Endothelial cell of umbilical vein (primary cell): ENCODE results near the gene ZNF74. TPM values are rescaled to one million over a fixed set of nuclear protein-coding genes. Genes with fewer than 3 reads are reported as not detected.

Experiments
- BruUV-seq: library from RNA; stranded (reverse); fragments of 400-500 nt; replicated peaks from 2 replicates; lab custom pipeline; 2021; lab: Mats Ljungman, UMichigan
- CTCF ChIA-PET: fragments of 300-600, 350-600 bp; sonication (Branson Sonifier 250); formaldehyde crosslinking; loops from one replicate; lab custom pipeline; 2021; ENCODE audit warnings: antibody characterized with exemption, inconsistent platforms; lab: Charles Lee
- POLR2A ChIA-PET: fragments of 300-600, 350-600 bp; sonication (Branson Sonifier 250); formaldehyde crosslinking; loops from one replicate; lab custom pipeline; 2021; ENCODE audit warnings: antibody characterized with exemption, inconsistent platforms; lab: Charles Lee
- DNase-seq: peaks from one replicate; pipeline ENCODE4 v3.0.0-alpha.2; 2011; ENCODE audit warnings: low read depth, low spot score
- FAIRE-seq: peaks from 2 replicates; lab custom pipeline; 2011; peaks lifted over from hg19 to GRCh38; lab: Jason Lieb, UNC
- H2AFZ ChIP-seq: 2 replicates; pipeline ENCODE4 v1.6.0; 2012; ENCODE audit warnings: low read depth, low read length, control low read depth, inconsistent platforms
- H3K27ac ChIP-seq: 2 replicates; pipeline ENCODE4 v1.5.1; 2011; ENCODE audit warnings: low read depth, mild to moderate bottlenecking, control low read depth, low read length, moderate library complexity; ENCODE audit not compliant: insufficient read depth
- H3K27me3 ChIP-seq, 2 experiments: 2 replicates each; pipeline versions ENCODE4 v1.6.0 to v1.6.1; 2011; ENCODE audit warnings: low read length in 2 of 2, mixed read lengths in 1 of 2; ENCODE audit not compliant: control insufficient read depth in 2 of 2, insufficient read depth in 2 of 2
- H3K36me3 ChIP-seq, 2 experiments: 2 replicates in 1 of 2; 3 replicates in 1 of 2; pipeline ENCODE4 v1.5.1; 2011; ENCODE audit warnings: low read length in 2 of 2, mild to moderate bottlenecking in 1 of 2, moderate library complexity in 1 of 2; ENCODE audit not compliant: control insufficient read depth in 2 of 2, insufficient read depth in 2 of 2; ENCODE audit errors: extremely low read depth in 1 of 2
- H3K4me1 ChIP-seq: 3 replicates; pipeline ENCODE4 v1.5.1; 2011; ENCODE audit warnings: mild to moderate bottlenecking, low read length; ENCODE audit not compliant: control insufficient read depth, insufficient read depth; ENCODE audit errors: extremely low read depth
- H3K4me2 ChIP-seq: 2 replicates; pipeline ENCODE4 v1.6.1; 2011; ENCODE audit warnings: low read length, control low read depth, mixed read lengths; ENCODE audit not compliant: insufficient read depth
- H3K4me3 ChIP-seq, 3 experiments: fragments of 200-600 bp in 1 of 3; sonication (generic), shearing (Covaris generic) in 1 of 3; replicated peaks in 1 of 3; 2 replicates each; pipeline ENCODE4 v1.5.1; 2011 to 2016; ENCODE audit warnings: control low read depth in 3 of 3, low read length in 3 of 3, mild to moderate bottlenecking in 2 of 3, inconsistent platforms in 1 of 3, low read depth in 1 of 3, moderate library complexity in 1 of 3; ENCODE audit not compliant: insufficient read depth in 1 of 3
- H3K79me2 ChIP-seq: 2 replicates; pipeline ENCODE4 v1.6.0; 2012; ENCODE audit warnings: low read length, inconsistent platforms; ENCODE audit not compliant: control insufficient read depth, insufficient read depth
- H3K9ac ChIP-seq: replicated peaks from 2 replicates; pipeline ENCODE3; 2011; ENCODE audit warnings: low read length, control low read depth; ENCODE audit not compliant: insufficient read depth; ENCODE audit errors: extremely low read depth
- H3K9me1 ChIP-seq: replicated peaks from 3 replicates; pipeline ENCODE4 v1.6.0; 2011; ENCODE audit warnings: mild to moderate bottlenecking, low read length; ENCODE audit not compliant: control insufficient read depth, insufficient read depth; ENCODE audit errors: extremely low read depth
- H3K9me3 ChIP-seq: replicated peaks from 2 replicates; pipeline ENCODE4 v1.5.1; 2012; ENCODE audit warnings: low read length, inconsistent platforms; ENCODE audit not compliant: control insufficient read depth, insufficient read depth
- H4K20me1 ChIP-seq: replicated peaks from 2 replicates; pipeline ENCODE3; 2011; ENCODE audit warnings: mild to moderate bottlenecking, low read length; ENCODE audit not compliant: control insufficient read depth, insufficient read depth; ENCODE audit errors: extremely low read depth
- CTCF ChIP-seq, 2 donors: IDR thresholded peaks; 1 replicate in 1 of 2; 2 replicates in 1 of 2; pipeline ENCODE4 v1.5.1; 2011; ENCODE audit warnings: low read length in 2 of 2, mild to moderate bottlenecking in 2 of 2, moderate library complexity in 2 of 2, control low read depth in 1 of 2, inconsistent platforms in 1 of 2, low read depth in 1 of 2; ENCODE audit not compliant: insufficient read depth in 1 of 2; ENCODE audit errors: extremely low read depth in 1 of 2
- EZH2 ChIP-seq: IDR thresholded peaks from 2 replicates; pipeline ENCODE4 v1.6.1; 2012; ENCODE audit warnings: borderline replicate concordance, low read depth, mild to moderate bottlenecking, moderate library complexity, low read length, inconsistent platforms; ENCODE audit not compliant: severe bottlenecking
- FOS ChIP-seq: IDR thresholded peaks from 2 replicates; pipeline ENCODE4 v1.6.1; 2011; ENCODE audit warnings: mild to moderate bottlenecking, low read length, moderate library complexity, borderline replicate concordance; ENCODE audit not compliant: insufficient read depth
- GATA2 ChIP-seq: IDR thresholded peaks from 2 replicates; pipeline ENCODE4 v1.7.0; 2011; ENCODE audit warnings: low read depth, mild to moderate bottlenecking, moderate library complexity, mixed read lengths, low read length; ENCODE audit not compliant: insufficient read length, insufficient read depth
- JUN ChIP-seq: IDR thresholded peaks from 2 replicates; pipeline ENCODE4 v1.6.1; 2011; ENCODE audit warnings: borderline replicate concordance, low read depth; ENCODE audit not compliant: insufficient read length, insufficient read depth
- MYC ChIP-seq: IDR thresholded peaks from one replicate; pipeline ENCODE4 v1.6.1; 2011; ENCODE audit warnings: mild to moderate bottlenecking, low read depth, low read length
- POLR2A ChIP-seq: IDR thresholded peaks from 2 replicates; pipeline ENCODE4 v1.6.1; 2012; ENCODE audit warnings: low read depth, mild to moderate bottlenecking, control low read depth, low read length
- POLR2AphosphoS5 ChIP-seq: IDR thresholded peaks from 2 replicates; pipeline ENCODE4 v1.6.1; 2012; ENCODE audit warnings: low read depth, mild to moderate bottlenecking, control low read depth, low read length, moderate library complexity; ENCODE audit not compliant: insufficient read depth
- dilution Hi-C: fragments of 300-500 bp; cut with MboI; formaldehyde crosslinking; loops from one replicate; pipeline ENCODE4 v1.15.0; 2019; ENCODE audit warnings: low sequenced_read_pairs; ENCODE audit not compliant: extremely low pct_ligation_motif_present
- intact Hi-C: fragments of 100-400 bp; cut with micrococcal nuclease; formaldehyde crosslinking; loops from one replicate; pipeline ENCODE4 v1.10.0; 2022
- polyA plus RNA-seq, 4 experiments: library from polyadenylated mRNA; depleted of rRNA in 3 of 4; stranded (reverse) in 3 of 4; unstranded in 1 of 4; fragments of >200 nt; gene quantifications; 2 replicates each; pipeline versions ENCODE4 v1.2.1 to v1.2.3, GENCODE V29; 2011 to 2012; ENCODE audit warnings: missing spikeins in 1 of 4
- total RNA-seq: library from RNA; stranded (reverse); gene quantifications from 2 replicates; pipeline ENCODE4 v1.2.3, GENCODE V29; 2021
- TF ChIP-seq, protein P1 (sequence below): IDR thresholded peaks from 2 replicates; pipeline ENCODE4 v1.6.1; 2011; ENCODE audit not compliant: insufficient read depth, insufficient read length

Gene ZNF74
- total and polyA plus RNA-seq, 2 donors (not counting 3 experiments of a cell fraction or from before 2014, with no cell fraction given): 8.6 to 13.4 TPM

DNA sequence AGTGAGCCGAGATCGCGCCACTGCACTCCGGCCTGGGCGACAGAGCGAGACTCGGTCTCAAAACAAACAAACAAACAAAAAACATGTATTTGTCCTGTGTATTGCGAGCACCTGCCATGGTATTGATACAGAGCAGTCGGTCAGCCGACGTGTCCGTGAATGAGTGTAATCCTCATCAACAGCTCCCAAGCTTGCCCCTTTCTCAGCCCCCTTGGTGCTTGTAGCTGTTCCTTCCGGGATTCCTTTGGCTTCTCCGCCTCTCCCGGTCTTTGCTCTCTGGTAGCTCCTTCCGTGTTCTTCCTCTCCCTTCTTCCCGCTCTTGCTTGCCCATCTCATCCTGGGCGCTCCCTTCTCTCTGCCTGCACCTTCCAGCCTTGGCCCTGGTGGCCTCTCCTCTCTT lies 10.9 kb downstream of the ZNF74 start:
- H3K36me3 ChIP-seq: peaks cover 9 to 29% of the 10 kb centered on the region in 2 experiments
- H3K4me3 ChIP-seq: no peak overlapping the region
- TF ChIP-seq CTCF (IDR thresholded peaks at IDR 0.05; ENCODE audit: extremely low read depth in 1 of 2, insufficient read depth in 1 of 2, low read depth in 1 of 2, low read length in 2 of 2) (no peak), GATA2 (no peak), EZH2 (no peak), JUN (no peak), POLR2AphosphoS5 (no peak), MYC (no peak), POLR2A (no peak), FOS (no peak)
- TF ChIP-seq, protein P1, sequence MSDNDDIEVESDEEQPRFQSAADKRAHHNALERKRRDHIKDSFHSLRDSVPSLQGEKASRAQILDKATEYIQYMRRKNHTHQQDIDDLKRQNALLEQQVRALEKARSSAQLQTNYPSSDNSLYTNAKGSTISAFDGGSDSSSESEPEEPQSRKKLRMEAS: no peak
- no peaks in the 10 kb centered on the region for H3K27me3 ChIP-seq
- no peak overlapping the region for H3K27ac ChIP-seq
- no peak overlapping the region for H3K9ac ChIP-seq
- H2AFZ ChIP-seq: no peak overlapping the region
- no peaks in the 10 kb centered on the region for H4K20me1 ChIP-seq
- no peaks in the 10 kb centered on the region for H3K9me3 ChIP-seq
- no peak for DNase-seq
- POLR2A ChIA-PET: no interaction called here
- dilution Hi-C loops: no loop called here
- no peaks in the 10 kb centered on the region for H3K4me1 ChIP-seq
- no peaks in the 10 kb centered on the region for H3K79me2 ChIP-seq
- no peaks in the 10 kb centered on the region for H3K9me1 ChIP-seq
- FAIRE-seq: no peak
- intact Hi-C loops: no loop called here
- CTCF ChIA-PET: interaction anchor here (1.6 kb wide), 1 partner anchor 13 kb away, joined by 11 read pairs; no protein-coding TSS in a partner anchor
- no TSS peak for BruUV-seq
- H3K4me2 ChIP-seq: no peak overlapping the region
